Breast epithelium (tissue), 4 donors: ENCODE measurements around the gene ELL. TPM values are rescaled to one million over a fixed set of nuclear protein-coding genes. Genes with fewer than 3 reads are reported as not detected.

Experiments used
- DNase-seq, 2 donors: peaks; one replicate each; pipeline ENCODE4 v3.0.0-alpha.2; 2019; ENCODE audit warnings: low spot score in 2 of 2
- H3K27ac ChIP-seq, 2 donors: fragments of 200-600 bp; sonication (generic) in 1 of 2; one replicate each; pipeline ENCODE4 v1.5.1; 2016 to 2019; ENCODE audit warnings: mild to moderate bottlenecking in 1 of 2
- H3K27me3 ChIP-seq, 2 donors: fragments of 200-600 bp; sonication (generic) in 1 of 2; one replicate each; pipeline versions ENCODE4 v1.5.1 to v1.6.0; 2017 to 2019; ENCODE audit warnings: control low read depth in 1 of 2, mild to moderate bottlenecking in 1 of 2
- H3K36me3 ChIP-seq: fragments of 200-600 bp; one replicate; pipeline ENCODE4 v1.5.1; 2019
- H3K4me1 ChIP-seq, 2 donors: fragments of 200-600 bp; sonication (generic); one replicate each; pipeline ENCODE4 v1.5.1; 2016 to 2019; ENCODE audit warnings: control low read depth in 1 of 2
- H3K4me3 ChIP-seq, 3 donors: fragments of 200-600 bp; sonication (generic); 1 replicate in 2 of 3; 2 replicates in 1 of 3; pipeline ENCODE4 v1.5.1; 2016 to 2019; ENCODE audit warnings: mild to moderate bottlenecking in 3 of 3, moderate library complexity in 2 of 3
- H3K9me3 ChIP-seq, 2 donors: fragments of 200-600 bp; sonication (generic) in 1 of 2; one replicate each; pipeline ENCODE4 v1.5.1; 2016 to 2019; ENCODE audit warnings: control low read depth in 1 of 2
- POLR2A ChIP-seq: fragments of 450-650 bp; IDR thresholded peaks from one replicate; pipeline ENCODE4 v1.6.1; 2016; ENCODE audit warnings: antibody characterized with exemption, mild to moderate bottlenecking, moderate library complexity
- POLR2AphosphoS5 ChIP-seq, 3 donors: sonication (generic); formaldehyde crosslinking; IDR thresholded peaks; one replicate each; pipeline ENCODE4 v1.6.1; 2017; ENCODE audit warnings: antibody characterized with exemption in 3 of 3
- intact Hi-C: fragments of 100-400 bp; cut with DNase I; formaldehyde crosslinking; loops from one replicate; pipeline ENCODE4 v1.15.1; 2023; ENCODE audit warnings: low total_unique reads
- total RNA-seq, 3 donors: library from RNA; depleted of rRNA; stranded (reverse); fragments of >200 nt; gene quantifications; one replicate each; pipeline ENCODE4 v1.1.0, GENCODE V29; 2016
- TF ChIP-seq, protein P1 (sequence below), 3 donors: fragments of 450-650 bp; IDR thresholded peaks; one replicate each; pipeline ENCODE4 v1.5.1; 2016 to 2017; ENCODE audit warnings: antibody characterized with exemption in 3 of 3, mild to moderate bottlenecking in 3 of 3, moderate library complexity in 3 of 3

Gene ELL
- total RNA-seq: 10 to 100 TPM; 13.0 to 22.3 (median 15.7) TPM

DNA sequence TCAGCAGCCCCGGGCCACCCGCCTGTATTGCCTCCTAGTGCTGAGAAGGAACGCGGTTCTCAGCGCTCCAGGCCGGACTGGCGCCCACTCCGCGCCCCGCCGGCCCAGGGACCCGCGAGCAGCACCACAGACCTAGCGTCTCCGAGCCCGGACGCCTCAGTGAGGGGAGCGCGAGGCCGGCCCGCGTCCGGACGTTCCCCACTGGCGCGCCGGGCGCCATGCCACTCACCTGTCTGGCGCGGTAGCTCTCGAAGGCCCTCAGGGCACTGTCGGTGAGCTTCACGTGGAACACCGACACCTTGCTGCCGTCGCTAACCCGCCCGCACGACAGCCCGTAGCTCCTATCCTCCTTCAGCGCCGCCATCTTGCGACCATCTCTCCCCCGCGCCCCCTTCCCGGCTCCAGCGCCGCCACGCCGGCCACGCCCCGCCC is at the start of gene ELL:
Gene ELL (minus strand): TSS at position 379 of the 432 bp plus-strand sequence. CDS start 15 bp downstream, at position 364.
- intact Hi-C loops: no loop called here
- Histone ChIP-seq H3K9me3 (no peaks in the 10 kb centered on the region), H3K27ac (peak within 1 kb of the TSS; percentile 99 to 100), H3K36me3 (no peaks in the 10 kb centered on the region), H3K4me1 (no peaks in the 10 kb centered on the region), H3K27me3 (no peaks in the 10 kb centered on the region), H3K4me3 (peak within 1 kb of the TSS; percentile 99 to 100 (median 99))
- DNase-seq: no peak
- TF ChIP-seq POLR2AphosphoS5 (IDR thresholded peaks at IDR 0.05) (peak; percentile 51 to 96 (median 90)), POLR2A (peak; percentile 88)
- TF ChIP-seq, protein P1, sequence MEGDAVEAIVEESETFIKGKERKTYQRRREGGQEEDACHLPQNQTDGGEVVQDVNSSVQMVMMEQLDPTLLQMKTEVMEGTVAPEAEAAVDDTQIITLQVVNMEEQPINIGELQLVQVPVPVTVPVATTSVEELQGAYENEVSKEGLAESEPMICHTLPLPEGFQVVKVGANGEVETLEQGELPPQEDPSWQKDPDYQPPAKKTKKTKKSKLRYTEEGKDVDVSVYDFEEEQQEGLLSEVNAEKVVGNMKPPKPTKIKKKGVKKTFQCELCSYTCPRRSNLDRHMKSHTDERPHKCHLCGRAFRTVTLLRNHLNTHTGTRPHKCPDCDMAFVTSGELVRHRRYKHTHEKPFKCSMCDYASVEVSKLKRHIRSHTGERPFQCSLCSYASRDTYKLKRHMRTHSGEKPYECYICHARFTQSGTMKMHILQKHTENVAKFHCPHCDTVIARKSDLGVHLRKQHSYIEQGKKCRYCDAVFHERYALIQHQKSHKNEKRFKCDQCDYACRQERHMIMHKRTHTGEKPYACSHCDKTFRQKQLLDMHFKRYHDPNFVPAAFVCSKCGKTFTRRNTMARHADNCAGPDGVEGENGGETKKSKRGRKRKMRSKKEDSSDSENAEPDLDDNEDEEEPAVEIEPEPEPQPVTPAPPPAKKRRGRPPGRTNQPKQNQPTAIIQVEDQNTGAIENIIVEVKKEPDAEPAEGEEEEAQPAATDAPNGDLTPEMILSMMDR (IDR thresholded peaks at IDR 0.05): peak in 2 of 3 donors; percentile 6 to 27

DNA sequence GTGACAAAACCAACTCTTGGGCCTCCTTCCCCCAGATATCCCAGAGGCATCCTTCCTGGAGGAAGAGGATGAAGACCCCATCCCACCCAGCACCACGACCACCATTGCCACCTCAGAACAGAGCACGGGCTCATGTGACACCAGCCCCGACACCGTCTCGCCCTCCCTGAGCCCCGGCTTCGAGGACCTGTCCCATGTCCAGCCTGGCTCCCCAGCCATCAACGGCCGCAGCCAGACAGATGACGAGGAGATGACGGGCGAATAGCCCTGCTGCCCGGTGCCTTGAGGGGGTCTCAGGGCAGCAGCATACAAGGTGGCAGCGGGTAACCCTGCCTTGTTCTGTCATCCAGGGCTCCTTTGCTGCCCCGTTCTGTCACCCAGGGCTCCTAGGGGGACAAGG is 46.5 kb upstream of the ELL start:
- intact Hi-C loops: no loop called here
- no peak overlapping the region for H3K27ac ChIP-seq
- no peaks in the 10 kb centered on the region for H3K27me3 ChIP-seq
- H3K36me3 ChIP-seq: peaks cover 8% of the 10 kb centered on the region
- DNase-seq: no peak
- TF ChIP-seq, protein P1 (IDR thresholded peaks at IDR 0.05): no peak
- TF ChIP-seq POLR2A (no peak), POLR2AphosphoS5 (IDR thresholded peaks at IDR 0.05) (no peak)
- H3K9me3 ChIP-seq: no peaks in the 10 kb centered on the region
- peaks cover 8 to 12% of the 10 kb centered on the region in 2 donors for H3K4me1 ChIP-seq
- no peak overlapping the region for H3K4me3 ChIP-seq

DNA sequence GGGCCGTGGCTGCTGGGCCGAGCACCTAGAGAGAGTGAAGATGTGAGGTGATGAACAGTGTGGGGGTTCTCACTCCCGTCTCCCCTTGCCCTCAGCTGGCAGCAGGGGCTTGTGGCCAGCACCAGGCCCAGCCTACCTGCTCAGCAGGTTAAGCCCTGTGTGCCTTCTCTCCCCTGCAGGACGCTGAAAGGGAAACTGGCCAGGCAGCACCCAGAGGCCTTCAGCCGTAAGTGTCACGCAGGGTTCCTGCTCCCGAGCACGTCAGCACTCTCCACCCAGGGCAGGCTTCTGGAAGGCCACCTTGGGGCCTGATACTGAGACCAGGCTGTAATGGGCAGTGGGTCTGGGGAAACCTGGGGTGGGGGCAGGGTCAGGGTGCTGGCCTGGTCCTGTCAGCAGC is 45.1 kb upstream of the ELL start:
- intact Hi-C loops: no loop called here
- Histone ChIP-seq H3K4me3 (no peak overlapping the region), H3K9me3 (no peaks in the 10 kb centered on the region), H3K4me1 (peaks cover 0 to 3% of the 10 kb centered on the region in 2 donors), H3K27ac (no peak overlapping the region), H3K27me3 (no peaks in the 10 kb centered on the region), H3K36me3 (peaks cover 8% of the 10 kb centered on the region)
- no peak for TF ChIP-seq POLR2AphosphoS5 (IDR thresholded peaks at IDR 0.05)
- TF ChIP-seq, protein P1 (IDR thresholded peaks at IDR 0.05): no peak
- TF ChIP-seq POLR2A: no peak
- DNase-seq: no peak

DNA sequence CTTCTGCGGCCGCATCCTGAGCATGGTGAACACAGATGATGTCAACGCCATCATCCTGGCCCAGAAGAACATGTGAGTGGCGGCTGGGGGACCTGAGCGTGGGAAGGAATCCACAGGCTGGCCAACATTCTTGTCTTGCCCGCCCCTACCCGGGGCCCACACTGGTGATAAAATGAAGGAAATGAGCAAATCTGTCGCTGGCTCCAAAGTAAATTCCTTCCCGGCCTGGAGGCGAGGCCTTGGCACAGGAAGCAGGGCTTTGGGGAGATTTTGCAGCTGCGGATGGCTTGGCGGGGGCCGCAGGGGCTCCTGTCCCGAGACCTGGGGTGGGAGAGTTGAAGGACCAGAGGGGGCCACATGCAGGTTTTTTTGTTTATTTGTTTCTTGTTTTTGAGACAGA is 40.2 kb upstream of the ELL start:
- no peaks in the 10 kb centered on the region for H3K27me3 ChIP-seq
- H3K9me3 ChIP-seq: no peaks in the 10 kb centered on the region
- DNase-seq: peak in 1 of 2 donors; percentile 34
- H3K27ac ChIP-seq: peak overlapping the region; percentile 81 to 92
- intact Hi-C loops: no loop called here
- H3K4me1 ChIP-seq: peaks cover 3 to 5% of the 10 kb centered on the region in 2 donors
- H3K4me3 ChIP-seq: no peak overlapping the region
- no peak for TF ChIP-seq POLR2A
- TF ChIP-seq POLR2AphosphoS5 (IDR thresholded peaks at IDR 0.05): no peak
- TF ChIP-seq, protein P1 (IDR thresholded peaks at IDR 0.05): no peak
- no peaks in the 10 kb centered on the region for H3K36me3 ChIP-seq

DNA sequence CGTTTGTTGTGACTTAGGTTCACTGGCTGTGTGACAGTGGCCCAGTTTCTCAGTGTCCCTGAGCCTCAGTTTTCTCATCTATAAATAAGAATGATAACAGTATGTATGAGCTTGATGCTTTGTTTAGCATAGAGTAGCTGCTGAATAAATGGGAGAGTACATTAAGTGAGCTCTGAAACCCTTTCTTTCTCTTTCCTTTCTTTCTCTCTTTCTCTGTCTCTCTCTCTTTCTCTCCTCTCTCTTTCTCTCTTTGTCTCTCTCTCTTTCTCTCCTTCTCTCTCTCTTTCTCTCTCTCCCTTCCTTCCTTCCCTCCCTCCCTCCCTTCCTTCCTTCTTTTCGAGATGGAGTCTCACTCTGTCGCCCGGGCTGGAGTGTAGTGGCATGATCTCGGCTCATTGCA is 37.8 kb upstream of the ELL start:
- Histone ChIP-seq H3K27ac (peak overlapping the region; percentile 10 to 61), H3K9me3 (no peaks in the 10 kb centered on the region), H3K4me1 (peaks cover 3 to 5% of the 10 kb centered on the region in 2 donors), H3K27me3 (no peaks in the 10 kb centered on the region), H3K36me3 (no peaks in the 10 kb centered on the region), H3K4me3 (no peak overlapping the region)
- DNase-seq: no peak
- intact Hi-C loops: no loop called here
- TF ChIP-seq, protein P1 (IDR thresholded peaks at IDR 0.05): no peak
- no peak for TF ChIP-seq POLR2A
- no peak for TF ChIP-seq POLR2AphosphoS5 (IDR thresholded peaks at IDR 0.05)
